Coronary artery (tissue), 2 donors: ENCODE data around the gene CSNK1G3.

Source experiments
- DNase-seq: peaks from one replicate; pipeline ENCODE4 v3.0.0-alpha.2; 2017; ENCODE audit warnings: low spot score
- H3K27ac ChIP-seq, 2 donors: fragments of 200-600 bp; sonication (generic); one replicate each; pipeline ENCODE4 v1.5.1; 2016 to 2019
- H3K4me3 ChIP-seq: fragments of 200-600 bp; sonication (generic); 2 replicates; pipeline ENCODE4 v1.5.1; 2016; ENCODE audit warnings: mild to moderate bottlenecking, moderate library complexity
- CTCF ChIP-seq: fragments of 200-600 bp; sonication (generic); IDR thresholded peaks from one replicate; pipeline ENCODE4 v1.5.1; 2019; ENCODE audit warnings: antibody characterized with exemption

CSNK1G3 gene

GRCh38 chr5:123558762-123559433 lies 46.9 kb downstream of the CSNK1G3 start:
- DNase-seq: no peak
- no peak for TF ChIP-seq CTCF
- Histone ChIP-seq H3K4me3 (no peak overlapping the region), H3K27ac (no peak overlapping the region)

- no peak for TF ChIP-seq CTCF
- no peak for DNase-seq
- H3K4me3 ChIP-seq: no peak overlapping the region
- no peak overlapping the region for H3K27ac ChIP-seq
Observed at GRCh38 chr5:123559434-123559775, 47.4 kb downstream of the CSNK1G3 start.

- TF ChIP-seq CTCF: no peak
- Histone ChIP-seq H3K4me3 (no peak overlapping the region), H3K27ac (no peak overlapping the region)
- no peak for DNase-seq
Observed at GRCh38 chr5:123561230-123561629, 49.3 kb downstream of the CSNK1G3 start.

- no peak for DNase-seq
- TF ChIP-seq CTCF: no peak
- Histone ChIP-seq H3K27ac (no peak overlapping the region), H3K4me3 (no peak overlapping the region)
Observed at GRCh38 chr5:123571927-123572326, 60.0 kb downstream of the CSNK1G3 start.

GRCh38 chr5:123578390-123578789 lies 66.4 kb downstream of the CSNK1G3 start:
- no peak for TF ChIP-seq CTCF
- no peak for DNase-seq
- no peak overlapping the region for H3K4me3 ChIP-seq
- H3K27ac ChIP-seq: no peak overlapping the region

GRCh38 chr5:123579410-123579809 lies 67.4 kb downstream of the CSNK1G3 start:
- no peak for TF ChIP-seq CTCF
- no peak overlapping the region for H3K4me3 ChIP-seq
- no peak overlapping the region for H3K27ac ChIP-seq

GRCh38 chr5:123582550-123583285 lies 70.7 kb downstream of the CSNK1G3 start:
- Histone ChIP-seq H3K27ac (no peak overlapping the region), H3K4me3 (no peak overlapping the region)
- DNase-seq: no peak
- TF ChIP-seq CTCF: no peak

More at GRCh38 chr5:123579410-123579809, 67.4 kb downstream of the CSNK1G3 start:
- DNase-seq: no peak
